Loucy (cell line): ENCODE measurements around the gene CERS6.

Experiments used
- H2AFZ ChIP-seq: fragments of 200-600 bp; sonication (generic); 2 replicates; pipeline ENCODE4 v1.6.0; 2016; ENCODE audit warnings: antibody characterized with exemption, mild to moderate bottlenecking, low read length, moderate library complexity
- H3F3A ChIP-seq: fragments of 200-600 bp; 2 replicates; pipeline ENCODE4 v1.6.0; 2016; ENCODE audit warnings: antibody characterized with exemption, low read depth, mild to moderate bottlenecking
- H3K27me3 ChIP-seq: fragments of 200-600 bp; sonication (generic); 2 replicates; pipeline ENCODE4 v1.6.1; 2014; ENCODE audit warnings: low read length, mild to moderate bottlenecking; ENCODE audit not compliant: insufficient read depth, poor library complexity, severe bottlenecking
- H3K36me3 ChIP-seq: fragments of 200-600 bp; sonication (generic); 2 replicates; pipeline ENCODE4 v1.6.1; 2016; ENCODE audit warnings: low read length; ENCODE audit not compliant: insufficient read depth
- H3K4me1 ChIP-seq: fragments of 200-600 bp; sonication (generic); 2 replicates; pipeline ENCODE4 v1.5.1; 2014; ENCODE audit warnings: low read length, mild to moderate bottlenecking; ENCODE audit not compliant: insufficient read depth, poor library complexity, severe bottlenecking
- H3K4me2 ChIP-seq: fragments of 200-600 bp; sonication (generic); 2 replicates; pipeline ENCODE4 v1.6.0; 2014; ENCODE audit warnings: antibody characterized with exemption, low read length, low read depth, mild to moderate bottlenecking; ENCODE audit not compliant: poor library complexity, severe bottlenecking
- H3K4me3 ChIP-seq: fragments of 200-600 bp; sonication (generic); 2 replicates; pipeline ENCODE4 v1.5.1; 2014; ENCODE audit warnings: low read length, mild to moderate bottlenecking, mixed read lengths; ENCODE audit not compliant: poor library complexity, severe bottlenecking
- H3K79me2 ChIP-seq: fragments of 200-600 bp; sonication (generic); 2 replicates; pipeline ENCODE4 v1.6.1; 2014; ENCODE audit warnings: low read length; ENCODE audit not compliant: insufficient read depth
- H3K9ac ChIP-seq: fragments of 200-600 bp; sonication (generic); 2 replicates; pipeline ENCODE4 v1.6.0; 2014; ENCODE audit warnings: mild to moderate bottlenecking, low read depth, low read length, moderate library complexity; ENCODE audit not compliant: poor library complexity, severe bottlenecking
- H3K9me2 ChIP-seq: fragments of 200-600 bp; sonication (generic); replicated peaks from 2 replicates; pipeline ENCODE4 v1.6.1; 2016; ENCODE audit warnings: low read depth, low read length, mixed read lengths
- H3K9me3 ChIP-seq: fragments of 200-600 bp; sonication (generic); 2 replicates; pipeline ENCODE4 v1.6.1; 2014; ENCODE audit warnings: mild to moderate bottlenecking, antibody characterized with exemption, low read length, low read depth; ENCODE audit not compliant: insufficient read depth
- H4K20me1 ChIP-seq: fragments of 200-600 bp; sonication (generic); 2 replicates; pipeline ENCODE4 v1.6.0; 2014; ENCODE audit warnings: antibody characterized with exemption, low read length, mild to moderate bottlenecking; ENCODE audit not compliant: insufficient read depth, poor library complexity, severe bottlenecking
- EZH2phosphoT487 ChIP-seq: fragments of 200-600 bp; IDR thresholded peaks from 2 replicates; pipeline ENCODE4 v1.6.1; 2018; ENCODE audit warnings: antibody characterized with exemption, mild to moderate bottlenecking, moderate library complexity, borderline replicate concordance
- TF ChIP-seq, protein P1 (sequence below): fragments of 200-600 bp; sonication (generic); conservative IDR thresholded peaks from 2 replicates; pipeline ENCODE4 v1.5.1; 2014; ENCODE audit warnings: mild to moderate bottlenecking, antibody characterized with exemption, low read length

Gene CERS6

DNA sequence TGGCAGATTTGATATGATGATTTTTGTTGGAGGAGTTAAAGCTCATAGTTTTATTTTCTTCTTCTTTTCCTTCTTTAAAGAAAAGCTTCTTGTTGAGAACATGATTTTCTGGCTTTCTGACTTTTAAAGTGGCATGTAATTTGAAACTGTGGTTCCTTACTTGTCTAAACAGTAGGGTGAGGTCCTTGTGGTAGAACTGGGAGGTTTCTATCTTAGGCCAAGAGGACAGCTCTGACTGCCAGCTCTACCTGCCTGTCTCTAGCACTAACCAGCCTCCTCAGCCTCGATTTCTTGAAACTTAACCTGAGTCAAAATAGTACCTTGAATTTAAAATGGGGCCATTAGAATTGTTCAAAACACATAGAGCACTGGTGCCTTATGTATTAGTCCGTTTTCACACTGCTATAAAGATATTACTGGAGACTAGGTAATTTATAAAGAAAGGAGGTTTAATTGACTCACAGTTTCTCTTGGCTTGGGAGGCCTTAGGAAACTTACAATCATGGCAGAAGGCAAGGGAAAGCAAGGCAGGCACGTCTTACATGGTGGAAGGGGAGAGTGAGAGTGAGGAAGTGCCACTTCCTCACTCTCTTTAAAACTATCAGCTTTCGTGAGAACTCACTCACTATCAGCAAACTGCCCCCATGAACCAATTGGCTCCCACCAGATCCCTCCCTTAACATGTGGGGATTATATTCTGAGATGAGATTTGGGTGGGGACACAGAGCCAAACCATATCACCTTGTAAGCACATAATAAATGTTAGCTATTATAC lies 119.0 kb downstream of the CERS6 start:
- Histone ChIP-seq H4K20me1 (peaks cover 14% of the 10 kb centered on the region), H3K27me3 (no peaks in the 10 kb centered on the region), H3F3A (no peaks in the 10 kb centered on the region), H3K79me2 (peaks cover 9% of the 10 kb centered on the region; the same call in 1 of the 2 replicates), H3K4me2 (no peak overlapping the region), H3K4me1 (peaks cover 3% of the 10 kb centered on the region), H3K9me2 (no peaks in the 10 kb centered on the region), H3K9ac (no peak overlapping the region), H3K4me3 (no peak overlapping the region), H2AFZ (no peak overlapping the region), H3K36me3 (no peaks in the 10 kb centered on the region), H3K9me3 (no peaks in the 10 kb centered on the region)
- TF ChIP-seq, protein P1, sequence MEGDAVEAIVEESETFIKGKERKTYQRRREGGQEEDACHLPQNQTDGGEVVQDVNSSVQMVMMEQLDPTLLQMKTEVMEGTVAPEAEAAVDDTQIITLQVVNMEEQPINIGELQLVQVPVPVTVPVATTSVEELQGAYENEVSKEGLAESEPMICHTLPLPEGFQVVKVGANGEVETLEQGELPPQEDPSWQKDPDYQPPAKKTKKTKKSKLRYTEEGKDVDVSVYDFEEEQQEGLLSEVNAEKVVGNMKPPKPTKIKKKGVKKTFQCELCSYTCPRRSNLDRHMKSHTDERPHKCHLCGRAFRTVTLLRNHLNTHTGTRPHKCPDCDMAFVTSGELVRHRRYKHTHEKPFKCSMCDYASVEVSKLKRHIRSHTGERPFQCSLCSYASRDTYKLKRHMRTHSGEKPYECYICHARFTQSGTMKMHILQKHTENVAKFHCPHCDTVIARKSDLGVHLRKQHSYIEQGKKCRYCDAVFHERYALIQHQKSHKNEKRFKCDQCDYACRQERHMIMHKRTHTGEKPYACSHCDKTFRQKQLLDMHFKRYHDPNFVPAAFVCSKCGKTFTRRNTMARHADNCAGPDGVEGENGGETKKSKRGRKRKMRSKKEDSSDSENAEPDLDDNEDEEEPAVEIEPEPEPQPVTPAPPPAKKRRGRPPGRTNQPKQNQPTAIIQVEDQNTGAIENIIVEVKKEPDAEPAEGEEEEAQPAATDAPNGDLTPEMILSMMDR = no peak
- TF ChIP-seq EZH2phosphoT487 = no peak

DNA sequence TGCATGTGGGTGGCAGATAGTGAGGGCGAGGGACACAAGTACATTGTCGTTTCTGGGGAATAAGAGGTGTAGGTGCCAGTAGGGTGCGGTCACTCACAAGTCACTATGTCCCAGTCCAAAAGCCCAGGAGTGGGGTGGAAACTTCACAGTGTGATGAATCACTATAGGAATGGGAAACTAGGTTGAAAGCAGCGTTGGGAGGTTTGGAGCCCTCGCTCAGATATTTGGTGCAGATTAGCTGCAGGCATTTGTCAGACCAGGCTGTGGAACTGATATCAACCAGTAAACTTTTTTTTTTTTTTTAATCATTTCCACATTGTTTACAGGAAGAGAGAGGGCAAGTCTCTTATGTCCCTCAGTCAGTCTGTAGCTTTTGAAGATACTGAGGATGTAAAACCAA lies 121.8 kb downstream of the CERS6 start:
- no peaks in the 10 kb centered on the region for H3K27me3 ChIP-seq
- no peaks in the 10 kb centered on the region for H3K36me3 ChIP-seq
- H3K4me2 ChIP-seq = no peak overlapping the region
- no peak overlapping the region for H2AFZ ChIP-seq
- no peaks in the 10 kb centered on the region for H3F3A ChIP-seq
- no peak overlapping the region for H3K4me3 ChIP-seq
- H3K9ac ChIP-seq = no peak overlapping the region
- no peaks in the 10 kb centered on the region for H3K9me2 ChIP-seq
- H3K4me1 ChIP-seq = peaks cover 17% of the 10 kb centered on the region
- TF ChIP-seq EZH2phosphoT487 = no peak
- TF ChIP-seq, protein P1 = no peak
- H4K20me1 ChIP-seq = peaks cover 27% of the 10 kb centered on the region
- peaks cover 13% of the 10 kb centered on the region; the same call in 1 of the 2 replicates for H3K79me2 ChIP-seq
- H3K9me3 ChIP-seq = no peaks in the 10 kb centered on the region

DNA sequence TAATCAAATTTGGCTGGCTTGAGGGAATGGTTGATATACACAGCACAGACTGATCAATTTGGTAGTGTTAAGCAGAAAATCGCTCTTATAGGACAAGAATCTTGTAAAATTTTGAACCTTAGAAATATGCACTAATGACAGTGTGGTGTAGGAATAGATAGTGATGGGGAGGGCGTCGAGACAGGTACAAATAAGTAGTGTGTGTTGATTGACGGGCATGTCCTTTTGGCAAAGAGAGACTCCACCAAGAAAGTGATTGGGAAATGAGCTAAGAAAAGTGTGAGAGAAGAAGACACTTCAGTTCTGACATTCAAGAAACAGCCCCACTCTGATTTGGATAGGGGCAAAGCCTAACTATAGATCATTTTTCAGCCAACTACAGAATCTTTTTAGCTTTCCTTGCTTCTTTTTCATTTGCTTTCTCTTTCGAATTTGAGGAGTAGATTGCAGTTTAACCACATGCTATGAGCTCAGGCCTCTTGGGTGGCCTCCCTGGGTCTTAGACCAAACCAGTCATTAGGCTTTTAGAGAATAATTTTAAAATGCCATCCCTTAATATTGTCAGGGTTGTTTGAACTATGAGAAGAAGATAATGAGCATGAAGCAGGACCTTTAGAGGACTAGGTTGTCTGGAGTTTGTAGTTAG lies 127.1 kb downstream of the CERS6 start:
- Histone ChIP-seq H4K20me1 (peaks cover 27% of the 10 kb centered on the region), H3K4me1 (peaks cover 22% of the 10 kb centered on the region), H3K9ac (no peak overlapping the region), H2AFZ (no peak overlapping the region), H3K4me3 (no peak overlapping the region), H3F3A (no peaks in the 10 kb centered on the region), H3K4me2 (no peak overlapping the region), H3K79me2 (peaks cover 7% of the 10 kb centered on the region; the same call in 1 of the 2 replicates), H3K9me3 (no peaks in the 10 kb centered on the region), H3K9me2 (no peaks in the 10 kb centered on the region), H3K36me3 (no peaks in the 10 kb centered on the region; the same call in 1 of the 2 replicates), H3K27me3 (no peaks in the 10 kb centered on the region)
- no peak for TF ChIP-seq EZH2phosphoT487
- TF ChIP-seq, protein P1 = no peak
